ENCODE data around the gene DGKD. TPM values are rescaled to one million over a fixed set of nuclear protein-coding genes. Genes with fewer than 3 reads are reported as not detected.

Gene DGKD
- total RNA-seq, 2 donors from 2014 or later: 82.4 to 124 TPM

DNA sequence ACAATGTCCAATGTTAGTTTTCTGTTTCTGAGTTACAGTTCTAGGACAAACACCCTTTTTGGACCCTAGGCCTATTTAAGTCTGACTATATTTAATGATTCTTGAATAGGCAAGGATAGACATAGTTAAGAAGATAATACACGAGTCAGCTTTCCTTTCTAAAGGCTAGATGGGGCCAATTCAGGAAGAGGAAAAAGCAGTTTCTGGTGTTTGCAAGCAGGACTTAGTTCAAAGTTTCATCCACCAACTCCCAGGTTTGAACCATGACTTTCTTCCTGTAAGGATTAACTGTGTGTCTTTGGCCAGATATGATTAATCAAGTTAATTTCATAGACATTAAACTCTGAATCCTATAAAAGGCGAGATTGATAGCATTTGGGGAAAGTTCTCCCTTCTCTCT is 145.6 kb downstream of the DGKD start:
- Mint-ChIP-seq H3K4me1 (ENCODE audit: low read depth in 2 of 2) (peaks cover 12 to 23% of the 10 kb centered on the region in 2 donors), H3K9me3 (peaks cover 10% of the 10 kb centered on the region), H3K27me3 (no peaks in the 10 kb centered on the region)

DNA sequence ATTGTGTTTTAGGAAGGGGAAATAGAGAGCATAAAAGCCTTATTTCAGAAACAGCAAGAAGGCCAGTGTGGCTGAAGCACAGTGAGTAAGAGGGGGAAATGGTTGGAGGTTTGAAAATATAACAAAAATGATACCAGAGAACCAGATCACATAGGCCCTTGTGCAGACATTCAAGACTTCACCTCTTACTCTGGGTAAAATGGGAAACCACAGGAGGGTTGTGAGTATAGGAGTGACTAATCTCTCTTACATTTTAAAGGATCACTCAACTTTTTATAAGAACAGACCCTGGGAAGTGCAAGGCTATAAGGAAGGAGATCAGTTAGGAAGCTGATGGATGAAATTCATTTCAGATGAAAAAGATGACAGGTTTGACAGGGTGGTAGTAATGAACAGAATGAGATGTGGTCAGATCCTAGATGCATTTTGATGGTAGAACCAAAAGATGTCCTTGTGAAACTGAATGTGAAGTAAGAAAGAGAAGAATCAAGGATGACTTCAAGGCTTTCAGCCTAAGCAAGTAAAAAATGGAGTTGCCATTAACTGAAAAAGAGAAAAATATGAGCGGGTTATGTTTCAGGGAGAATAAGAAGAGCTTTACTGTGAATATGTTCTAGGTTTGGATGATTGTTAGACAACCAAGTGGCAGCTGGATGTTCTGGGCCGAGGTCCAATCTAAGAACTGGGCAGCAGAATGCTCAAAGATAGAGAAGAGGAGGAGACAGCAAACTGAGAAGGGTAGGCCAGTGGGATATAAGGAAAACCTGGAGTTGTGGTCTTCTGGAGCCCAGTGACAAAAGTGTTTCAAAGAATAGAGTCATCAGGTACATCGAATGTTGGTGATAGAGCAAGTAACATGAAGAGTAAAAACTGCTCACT is 147.1 kb downstream of the DGKD start:
- H3K4me1 Mint-ChIP-seq (ENCODE audit: low read depth in 2 of 2): peaks cover 12 to 23% of the 10 kb centered on the region in 2 donors
- H3K9me3 Mint-ChIP-seq: peaks cover 10% of the 10 kb centered on the region
- peak overlapping the region; percentile 0 to 56 for H3K27ac Mint-ChIP-seq
- DNase-seq (ENCODE audit: low spot score) (no peak), ATAC-seq (peak; percentile 87 to 96)
- no peaks in the 10 kb centered on the region for H3K27me3 Mint-ChIP-seq
- peaks cover 39% of the 10 kb centered on the region for H3K36me3 Mint-ChIP-seq
- peak overlapping the region; percentile 57 for H3K4me3 Mint-ChIP-seq

More for the DNA sequence above, 145.6 kb downstream of the DGKD start:
- Mint-ChIP-seq H3K27ac (no peak overlapping the region), H3K36me3 (peaks cover 33% of the 10 kb centered on the region), H3K4me3 (no peak overlapping the region)
- ATAC-seq (no peak), DNase-seq (ENCODE audit: low spot score) (no peak)

DNA sequence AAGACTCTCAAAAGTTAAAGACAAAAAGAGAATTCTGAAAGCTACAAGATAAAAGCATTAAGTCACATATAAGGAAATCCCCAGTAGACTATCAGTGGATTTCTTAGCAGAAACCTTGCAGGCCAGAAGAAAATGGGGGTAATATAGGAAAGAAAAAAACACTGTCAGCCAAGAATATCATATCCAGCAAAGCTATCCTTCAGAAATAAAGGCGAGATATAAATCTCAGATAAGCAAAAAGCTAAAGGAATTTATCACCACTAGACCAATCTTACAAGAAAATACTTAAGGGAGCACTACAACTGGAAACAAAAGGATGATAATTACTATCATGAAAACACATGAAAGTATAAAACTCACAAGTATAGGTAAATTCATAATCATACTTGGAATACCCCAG is 149.2 kb downstream of the DGKD start:
- H3K27ac Mint-ChIP-seq: no peak overlapping the region
- peaks cover 10% of the 10 kb centered on the region for H3K9me3 Mint-ChIP-seq
- DNase-seq (ENCODE audit: low spot score) (no peak), ATAC-seq (no peak)
- no peaks in the 10 kb centered on the region for H3K27me3 Mint-ChIP-seq
- H3K4me1 Mint-ChIP-seq (ENCODE audit: low read depth in 2 of 2): peaks cover 12 to 16% of the 10 kb centered on the region in 2 donors
- H3K36me3 Mint-ChIP-seq: peaks cover 39% of the 10 kb centered on the region
- H3K4me3 Mint-ChIP-seq: no peak overlapping the region

DNA sequence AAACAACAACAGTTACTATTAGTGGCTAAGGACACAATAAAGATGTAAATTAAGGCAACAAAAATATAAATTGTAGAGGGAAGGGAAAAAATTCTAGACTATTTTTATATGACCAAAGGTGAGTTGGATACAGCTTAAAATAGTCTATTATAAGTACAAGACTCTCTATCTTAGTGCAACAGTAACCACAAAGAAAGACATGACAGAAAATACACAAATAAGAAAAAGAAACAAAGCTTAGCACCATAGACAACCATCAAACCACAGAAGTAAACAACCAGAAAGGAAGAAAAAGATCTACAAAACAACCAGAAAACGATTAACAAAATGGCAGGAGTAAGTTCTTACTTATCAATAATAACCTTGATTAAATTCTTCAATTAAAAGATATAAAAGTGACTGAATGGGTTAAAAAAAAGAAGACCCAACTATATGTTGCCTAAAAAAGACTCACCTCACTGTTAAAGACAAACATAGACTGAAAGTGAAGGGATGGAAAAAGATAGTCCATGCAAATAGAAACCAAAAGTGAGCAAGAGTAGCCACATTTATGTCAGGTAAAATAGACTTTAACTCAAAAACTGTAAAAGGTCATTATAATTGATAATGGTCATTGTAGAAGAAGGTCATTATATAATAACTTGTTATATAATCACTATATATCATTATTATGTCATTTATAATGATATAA is 149.8 kb downstream of the DGKD start:
- Mint-ChIP-seq H3K4me1 (ENCODE audit: low read depth in 2 of 2) (peaks cover 12 to 16% of the 10 kb centered on the region in 2 donors), H3K27ac (no peak overlapping the region), H3K36me3 (peaks cover 39% of the 10 kb centered on the region)

DNA sequence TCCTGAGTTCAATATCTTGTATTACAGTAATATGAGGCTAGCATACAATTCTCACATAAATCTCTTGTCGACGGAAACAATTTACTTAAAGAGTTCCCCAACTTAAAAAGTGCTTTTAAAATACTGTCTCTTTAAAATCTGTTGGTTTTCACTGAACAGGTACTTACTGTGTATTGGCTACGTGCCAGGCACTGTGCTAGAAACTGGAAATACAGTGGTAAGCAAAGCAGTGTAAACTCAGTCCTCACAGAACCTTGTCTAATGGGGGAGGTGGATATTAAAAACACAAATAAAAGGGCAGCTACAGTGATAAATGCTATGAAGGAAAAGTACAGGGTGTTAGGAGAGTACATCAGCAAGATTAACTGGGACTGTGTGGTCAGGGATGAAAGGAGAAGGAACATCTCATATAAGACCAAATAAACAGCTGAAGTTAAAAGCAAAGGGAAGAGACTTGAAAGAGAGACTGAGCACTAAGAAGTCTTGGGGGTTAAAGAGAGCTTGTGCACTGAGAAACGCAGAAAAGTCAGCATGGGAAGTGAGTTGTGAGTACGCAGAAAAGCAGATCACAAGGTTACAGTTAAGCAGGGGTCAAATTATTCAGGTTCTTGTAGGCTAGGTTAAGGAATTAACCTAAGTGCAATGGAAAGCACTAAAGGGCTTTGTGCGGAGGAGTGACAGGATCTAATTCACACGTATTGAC is 159.8 kb downstream of the DGKD start:
- Mint-ChIP-seq H3K27ac (no peak overlapping the region), H3K4me1 (ENCODE audit: low read depth in 2 of 2) (no peaks in the 10 kb centered on the region), H3K4me3 (no peak overlapping the region), H3K9me3 (no peaks in the 10 kb centered on the region), H3K36me3 (no peaks in the 10 kb centered on the region), H3K27me3 (no peaks in the 10 kb centered on the region)
- no peak for ATAC-seq
- no peak for DNase-seq (ENCODE audit: low spot score)

More for the DNA sequence above, 149.8 kb downstream of the DGKD start:
- DNase-seq (ENCODE audit: low spot score): no peak
- no peak overlapping the region for H3K4me3 Mint-ChIP-seq
- H3K27me3 Mint-ChIP-seq: no peaks in the 10 kb centered on the region
- H3K9me3 Mint-ChIP-seq: peaks cover 10% of the 10 kb centered on the region
- ATAC-seq: no peak

DNA sequence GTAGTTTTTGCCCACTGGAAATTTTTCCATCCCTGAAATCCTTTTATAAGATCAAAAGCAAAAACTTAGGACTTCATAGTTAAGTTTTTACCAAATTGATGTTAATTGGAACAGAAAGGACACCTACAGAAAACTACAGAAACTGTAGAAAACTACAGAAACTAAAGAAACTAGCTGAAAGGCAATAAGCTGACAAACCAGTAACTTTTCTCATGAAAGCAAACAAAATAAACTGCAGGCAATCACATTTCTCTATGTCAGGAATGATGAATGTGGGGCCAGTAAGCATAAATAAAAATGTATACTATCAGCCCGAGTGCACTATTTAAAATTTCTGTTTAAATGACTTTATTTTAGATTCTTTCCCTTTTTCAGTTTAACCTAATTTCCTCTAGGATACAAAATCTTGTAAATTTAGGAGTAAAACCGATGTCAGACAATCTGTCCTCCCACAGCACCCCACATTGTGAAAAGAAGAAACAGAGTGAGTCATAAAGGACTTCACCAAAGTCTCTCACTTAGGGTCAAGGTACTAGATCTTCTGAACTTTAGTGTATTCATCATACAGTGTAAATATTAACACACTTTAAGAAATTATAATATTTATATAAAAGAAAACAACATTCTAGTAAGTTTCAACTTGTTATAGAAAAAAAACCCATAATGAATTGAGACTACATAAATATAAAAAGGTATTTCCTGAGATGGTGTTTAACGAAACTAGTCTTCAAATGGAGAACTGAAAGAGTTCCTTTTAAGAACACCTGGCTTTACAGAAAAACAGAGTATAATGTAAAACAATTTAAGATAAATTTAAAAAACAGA is 165.7 kb downstream of the DGKD start:
- Mint-ChIP-seq H3K36me3 (no peaks in the 10 kb centered on the region), H3K9me3 (no peaks in the 10 kb centered on the region), H3K27ac (no peak overlapping the region), H3K4me1 (ENCODE audit: low read depth in 2 of 2) (no peaks in the 10 kb centered on the region), H3K27me3 (no peaks in the 10 kb centered on the region), H3K4me3 (no peak overlapping the region)
- ATAC-seq: no peak
- no peak for DNase-seq (ENCODE audit: low spot score)

Other genes starting within 250 kb of the DGKD start
- 10 to 100 TPM; 39.5 to 78.6 TPM for gene ATG16L1, start 102.8 kb upstream of the DGKD start, total RNA-seq
- gene SAG, start 46.7 kb upstream of the DGKD start, total RNA-seq: under 1 TPM in 1 of 2 donors, not detected in 1; 0.05 TPM
- gene USP40, start 212.3 kb downstream of the DGKD start, total RNA-seq: 10 to 100 TPM; 20.6 to 23.3 TPM